ENCODE measurements around the gene EFCAB8.

DNA sequence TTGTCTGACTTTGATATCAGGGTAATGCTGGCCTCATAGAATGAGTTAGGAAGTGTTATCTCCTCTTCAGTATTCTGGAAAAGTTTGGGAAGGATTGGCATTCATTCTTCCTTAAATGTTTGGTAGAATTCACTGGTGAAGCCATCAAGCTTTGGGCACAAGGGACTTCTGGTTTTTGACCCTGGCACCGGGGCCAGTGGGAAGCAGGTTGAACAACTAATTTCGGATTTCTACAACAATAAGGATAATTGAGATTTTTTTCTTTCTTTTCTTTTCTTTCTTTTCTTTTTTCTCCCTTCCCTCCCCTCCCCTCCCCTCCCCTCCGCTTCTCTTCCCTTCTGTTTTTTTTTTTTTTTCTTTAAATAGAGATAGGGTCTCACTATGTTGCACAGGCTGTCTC is 70.4 kb downstream of the EFCAB8 start:
- TF ChIP-seq, protein P1, sequence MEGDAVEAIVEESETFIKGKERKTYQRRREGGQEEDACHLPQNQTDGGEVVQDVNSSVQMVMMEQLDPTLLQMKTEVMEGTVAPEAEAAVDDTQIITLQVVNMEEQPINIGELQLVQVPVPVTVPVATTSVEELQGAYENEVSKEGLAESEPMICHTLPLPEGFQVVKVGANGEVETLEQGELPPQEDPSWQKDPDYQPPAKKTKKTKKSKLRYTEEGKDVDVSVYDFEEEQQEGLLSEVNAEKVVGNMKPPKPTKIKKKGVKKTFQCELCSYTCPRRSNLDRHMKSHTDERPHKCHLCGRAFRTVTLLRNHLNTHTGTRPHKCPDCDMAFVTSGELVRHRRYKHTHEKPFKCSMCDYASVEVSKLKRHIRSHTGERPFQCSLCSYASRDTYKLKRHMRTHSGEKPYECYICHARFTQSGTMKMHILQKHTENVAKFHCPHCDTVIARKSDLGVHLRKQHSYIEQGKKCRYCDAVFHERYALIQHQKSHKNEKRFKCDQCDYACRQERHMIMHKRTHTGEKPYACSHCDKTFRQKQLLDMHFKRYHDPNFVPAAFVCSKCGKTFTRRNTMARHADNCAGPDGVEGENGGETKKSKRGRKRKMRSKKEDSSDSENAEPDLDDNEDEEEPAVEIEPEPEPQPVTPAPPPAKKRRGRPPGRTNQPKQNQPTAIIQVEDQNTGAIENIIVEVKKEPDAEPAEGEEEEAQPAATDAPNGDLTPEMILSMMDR (conservative IDR thresholded peaks at IDR 0.05): no peak
- no peak for TF ChIP-seq EZH2 (IDR thresholded peaks at IDR 0.05; ENCODE audit: low read depth)
